Measurements from ENCODE around the gene FLRT1. TPM values are rescaled to one million over a fixed set of nuclear protein-coding genes. Genes with fewer than 3 reads are reported as not detected.

FLRT1 gene
- total RNA-seq, 1 experiment from 2014 or later: 0.31 TPM

DNA sequence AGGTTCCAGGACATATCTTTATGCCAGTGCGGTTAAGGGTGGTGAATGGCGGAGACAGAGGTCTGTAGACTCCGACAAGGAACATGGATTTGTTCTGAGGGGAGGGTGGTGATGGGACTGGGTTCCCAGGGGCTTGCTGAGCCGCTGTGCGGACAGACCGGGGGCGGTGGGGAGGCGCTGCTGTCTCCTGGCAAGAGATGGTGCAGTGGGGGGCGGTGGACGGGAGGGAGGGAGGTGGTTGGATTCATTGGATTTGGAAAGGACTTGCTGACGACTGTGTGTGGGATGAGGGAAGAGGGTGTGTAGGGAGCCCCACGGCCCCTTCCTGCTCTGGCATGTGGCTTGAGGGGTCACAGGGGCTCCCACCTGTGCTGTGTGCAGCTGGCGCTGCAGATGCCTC, 43.2 kb downstream of the FLRT1 start:
- Histone ChIP-seq H4K5ac (ENCODE audit: insufficient read length, low read depth, low read length) (no peak overlapping the region), H3K14ac (ENCODE audit: insufficient read depth, low read length) (no peak overlapping the region), H3T11ph (ENCODE audit: low read length) (no peak overlapping the region), H3K23me2 (ENCODE audit: insufficient read length, low read depth, low read length, poor library complexity, severe bottlenecking) (no peaks in the 10 kb centered on the region), H3K79me2 (ENCODE audit: insufficient read depth, low read length) (no peaks in the 10 kb centered on the region), H2BK12ac (ENCODE audit: insufficient read length, low read depth, low read length) (no peak overlapping the region), H3K27me3 (ENCODE audit: insufficient read depth, low read length) (peaks cover 8% of the 10 kb centered on the region; the same call in 1 of the 2 replicates), H4K20me1 (ENCODE audit: control insufficient read depth, insufficient read depth, insufficient read length) (peaks cover 5% of the 10 kb centered on the region), H3K4me1 (ENCODE audit: insufficient read depth, low read length) (no peaks in the 10 kb centered on the region), H2BK120ac (ENCODE audit: low read depth, low read length, poor library complexity, severe bottlenecking) (no peak overlapping the region), H2BK5ac (ENCODE audit: insufficient read length, low read length) (no peak overlapping the region), H3K4ac (ENCODE audit: low read depth, low read length) (no peak overlapping the region), H3K9ac (ENCODE audit: extremely low read depth, insufficient read length, low read length) (no peak overlapping the region), H3K56ac (ENCODE audit: insufficient read length, low read depth, low read length) (no peak overlapping the region), H3K23ac (ENCODE audit: insufficient read length, low read depth, low read length) (no peak overlapping the region), H2BK15ac (ENCODE audit: low read depth, low read length) (no peak overlapping the region), H3K79me1 (ENCODE audit: insufficient read depth, low read depth, low read length, poor library complexity, severe bottlenecking) (no peaks in the 10 kb centered on the region), H3K27ac (ENCODE audit: insufficient read length, low read depth, low read length) (no peak overlapping the region), H2AFZ (ENCODE audit: low read length) (no peak overlapping the region), H4K91ac (ENCODE audit: insufficient read length, low read depth, low read length) (no peak overlapping the region), H3K18ac (ENCODE audit: insufficient read length, low read depth, low read length) (no peak overlapping the region), H3K9me3 (ENCODE audit: control insufficient read depth, low read depth, low read length) (no peaks in the 10 kb centered on the region), H2AK5ac (ENCODE audit: insufficient read length, low read length) (no peak overlapping the region), H2BK20ac (ENCODE audit: low read depth, low read length, poor library complexity, severe bottlenecking) (no peak overlapping the region), H4K8ac (replicated peaks; ENCODE audit: insufficient read length, low read depth, low read length) (no peak overlapping the region), H3K4me2 (ENCODE audit: insufficient read depth, insufficient read length, low read length) (no peak overlapping the region)
- no peaks in the 10 kb centered on the region for H3K36me3 Mint-ChIP-seq (ENCODE audit: insufficient read depth in 1 of 3, low read depth in 3 of 3)
- TF ChIP-seq, protein P1, sequence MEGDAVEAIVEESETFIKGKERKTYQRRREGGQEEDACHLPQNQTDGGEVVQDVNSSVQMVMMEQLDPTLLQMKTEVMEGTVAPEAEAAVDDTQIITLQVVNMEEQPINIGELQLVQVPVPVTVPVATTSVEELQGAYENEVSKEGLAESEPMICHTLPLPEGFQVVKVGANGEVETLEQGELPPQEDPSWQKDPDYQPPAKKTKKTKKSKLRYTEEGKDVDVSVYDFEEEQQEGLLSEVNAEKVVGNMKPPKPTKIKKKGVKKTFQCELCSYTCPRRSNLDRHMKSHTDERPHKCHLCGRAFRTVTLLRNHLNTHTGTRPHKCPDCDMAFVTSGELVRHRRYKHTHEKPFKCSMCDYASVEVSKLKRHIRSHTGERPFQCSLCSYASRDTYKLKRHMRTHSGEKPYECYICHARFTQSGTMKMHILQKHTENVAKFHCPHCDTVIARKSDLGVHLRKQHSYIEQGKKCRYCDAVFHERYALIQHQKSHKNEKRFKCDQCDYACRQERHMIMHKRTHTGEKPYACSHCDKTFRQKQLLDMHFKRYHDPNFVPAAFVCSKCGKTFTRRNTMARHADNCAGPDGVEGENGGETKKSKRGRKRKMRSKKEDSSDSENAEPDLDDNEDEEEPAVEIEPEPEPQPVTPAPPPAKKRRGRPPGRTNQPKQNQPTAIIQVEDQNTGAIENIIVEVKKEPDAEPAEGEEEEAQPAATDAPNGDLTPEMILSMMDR (conservative IDR thresholded peaks at IDR 0.05): no peak
- DNase-seq: no peak
- peaks cover 88% of the 10 kb centered on the region for H3K27me3 Mint-ChIP-seq (ENCODE audit: low read depth)
- no CpG with 5 or more reads among the region's 13 CpGs for WGBS (ENCODE audit: extremely low coverage, insufficient read length, low lambda C conversion rate)
- peaks cover 4 to 13% of the 10 kb centered on the region in 2 experiments; a peak in 2 of 4 replicates for H3K4me1 Mint-ChIP-seq
- H3K9me3 Mint-ChIP-seq: no peaks in the 10 kb centered on the region; a peak in 1 of 5 replicates
- H3K4me3 Mint-ChIP-seq: no peak overlapping the region
- no peak overlapping the region; a peak in 1 of 7 replicates for H3K27ac Mint-ChIP-seq

Measured in H9 (cell line).